ENCODE results near the gene ROR1.

ROR1 gene

GRCh38 chr1:63923302-63923701 is 149.5 kb downstream of the ROR1 start:
- H3K4me1 Mint-ChIP-seq, result peaks cover 32% of the 10 kb centered on the region
- no peaks in the 10 kb centered on the region for H3K36me3 Mint-ChIP-seq (ENCODE audit: low read depth)
- no peak for TF ChIP-seq CTCF (IDR thresholded peaks at IDR 0.05; ENCODE audit: unreplicated experiment in 3 of 3)
- H3K9me3 Mint-ChIP-seq, result no peaks in the 10 kb centered on the region
- H3K27me3 Mint-ChIP-seq (ENCODE audit: low read depth), result no peaks in the 10 kb centered on the region
- no peak overlapping the region for H3K4me3 Mint-ChIP-seq
- H3K27ac Mint-ChIP-seq, result no peak overlapping the region

- H3K4me3 Mint-ChIP-seq, result no peak overlapping the region
- peaks cover 2% of the 10 kb centered on the region for H3K9me3 Mint-ChIP-seq
- peaks cover 33% of the 10 kb centered on the region for H3K4me1 Mint-ChIP-seq
- no peak for TF ChIP-seq CTCF (IDR thresholded peaks at IDR 0.05; ENCODE audit: unreplicated experiment in 3 of 3)
- H3K36me3 Mint-ChIP-seq (ENCODE audit: low read depth), result no peaks in the 10 kb centered on the region
- H3K27ac Mint-ChIP-seq, result no peak overlapping the region
- no peaks in the 10 kb centered on the region for H3K27me3 Mint-ChIP-seq (ENCODE audit: low read depth)
These were observed 150.8 kb downstream of the ROR1 start for GRCh38 chr1:63924600-63924999.

GRCh38 chr1:63928186-63929105 is 154.6 kb downstream of the ROR1 start:
- Mint-ChIP-seq H3K4me1 (peaks cover 29% of the 10 kb centered on the region), H3K36me3 (ENCODE audit: low read depth) (no peaks in the 10 kb centered on the region), H3K9me3 (peaks cover 2% of the 10 kb centered on the region), H3K4me3 (no peak overlapping the region), H3K27me3 (ENCODE audit: low read depth) (no peaks in the 10 kb centered on the region), H3K27ac (peak overlapping the region in 2 of 3 experiments; percentile 19 to 80)
- no peak for TF ChIP-seq CTCF (IDR thresholded peaks at IDR 0.05; ENCODE audit: unreplicated experiment in 3 of 3)

GRCh38 chr1:63929106-63929478 is 155.3 kb downstream of the ROR1 start:
- no peaks in the 10 kb centered on the region for H3K36me3 Mint-ChIP-seq (ENCODE audit: low read depth)
- no peak overlapping the region for H3K4me3 Mint-ChIP-seq
- no peaks in the 10 kb centered on the region for H3K27me3 Mint-ChIP-seq (ENCODE audit: low read depth)
- peaks cover 34% of the 10 kb centered on the region for H3K4me1 Mint-ChIP-seq
- peaks cover 2% of the 10 kb centered on the region for H3K9me3 Mint-ChIP-seq
- no peak for TF ChIP-seq CTCF (IDR thresholded peaks at IDR 0.05; ENCODE audit: unreplicated experiment in 3 of 3)
- peak overlapping the region in 1 of 3 experiments; percentile 80 for H3K27ac Mint-ChIP-seq

- Mint-ChIP-seq H3K4me3 (no peak overlapping the region), H3K27me3 (ENCODE audit: low read depth) (no peaks in the 10 kb centered on the region), H3K27ac (peak overlapping the region in 2 of 3 experiments; percentile 16 to 38), H3K4me1 (peaks cover 56% of the 10 kb centered on the region), H3K9me3 (peaks cover 2% of the 10 kb centered on the region), H3K36me3 (ENCODE audit: low read depth) (no peaks in the 10 kb centered on the region)
- TF ChIP-seq CTCF (IDR thresholded peaks at IDR 0.05; ENCODE audit: unreplicated experiment in 3 of 3), result no peak
These were observed 157.7 kb downstream of the ROR1 start for GRCh38 chr1:63931468-63931867.

- Mint-ChIP-seq H3K4me1 (peaks cover 60% of the 10 kb centered on the region), H3K36me3 (ENCODE audit: low read depth) (no peaks in the 10 kb centered on the region), H3K9me3 (no peaks in the 10 kb centered on the region), H3K27me3 (ENCODE audit: low read depth) (no peaks in the 10 kb centered on the region), H3K27ac (peak overlapping the region; percentile 95 to 97 (median 96)), H3K4me3 (no peak overlapping the region)
- no peak for TF ChIP-seq CTCF (IDR thresholded peaks at IDR 0.05; ENCODE audit: unreplicated experiment in 3 of 3)
These were observed 160.9 kb downstream of the ROR1 start for GRCh38 chr1:63934697-63935096.
